Astrocyte of the cerebellum (primary cell): ENCODE measurements around the gene MYMX.
"Not testable (repeated sequence)": the region's sequence is repeated elsewhere in the genome, so short reads cannot be mapped to it uniquely, and the experiment has no call there.

Experiments used
- DNase-seq: peaks from one replicate; pipeline ENCODE4 v3.0.0-alpha.2; 2011; ENCODE audit warnings: low read depth
- H3K4me3 ChIP-seq: 2 replicates; pipeline ENCODE4 v1.5.1; 2011; ENCODE audit warnings: mild to moderate bottlenecking, low read depth, low read length, moderate library complexity
- CTCF ChIP-seq: IDR thresholded peaks from 2 replicates; pipeline ENCODE4 v1.5.1; 2012; ENCODE audit warnings: low read length, low read depth, moderate library complexity, mild to moderate bottlenecking; ENCODE audit errors: missing control alignments
- in situ Hi-C: cut with HindIII; loops from 2 replicates; pipeline ENCODE4 v1.10.0; 2017; ENCODE audit warnings: low sequenced_read_pairs

The MYMX gene

GRCh38 chr6:44227148-44227793 is 10.5 kb downstream of the MYMX start:
- in situ Hi-C loops = no loop called here
- no peak for DNase-seq
- no peak for TF ChIP-seq CTCF
- no peak overlapping the region for H3K4me3 ChIP-seq

- no peak for TF ChIP-seq CTCF
- in situ Hi-C loops = no loop called here
- H3K4me3 ChIP-seq = no peak overlapping the region
Measured at GRCh38 chr6:44228031-44228430, 11.3 kb downstream of the MYMX start.

GRCh38 chr6:44228433-44228832 is 11.7 kb downstream of the MYMX start:
- no peak for TF ChIP-seq CTCF
- in situ Hi-C loops = no loop called here
- no peak for DNase-seq
- H3K4me3 ChIP-seq = no peak overlapping the region

More at GRCh38 chr6:44228031-44228430, 11.3 kb downstream of the MYMX start:
- no peak for DNase-seq

- H3K4me3 ChIP-seq = no peak overlapping the region
- in situ Hi-C loops = no loop called here
- DNase-seq = no peak
- TF ChIP-seq CTCF = no peak
Measured at GRCh38 chr6:44228836-44229235, 12.1 kb downstream of the MYMX start.

- in situ Hi-C loops = no loop called here
- TF ChIP-seq CTCF = no peak
- DNase-seq = no peak
- no peak overlapping the region for H3K4me3 ChIP-seq
Measured at GRCh38 chr6:44229376-44230033, 12.8 kb downstream of the MYMX start.

- in situ Hi-C loops = no loop called here
- TF ChIP-seq CTCF = no peak
- H3K4me3 ChIP-seq = no peak overlapping the region
- no peak for DNase-seq
Measured at GRCh38 chr6:44230034-44230675, 13.4 kb downstream of the MYMX start.

GRCh38 chr6:44231426-44231825 is 14.7 kb downstream of the MYMX start:
- DNase-seq, in situ Hi-C loops, H3K4me3 ChIP-seq: not testable (repeated sequence)
